T-helper 2 cell treated with Interferon-gamma antibody and Interleukin-4, amounts not matched to agents 100 ng/mL and 5 ng/mL, for 36 hours (primary cell): ENCODE results near the gene GPRC5A. TPM values are rescaled to one million over a fixed set of nuclear protein-coding genes. Genes with fewer than 3 reads are reported as not detected.

ENCODE experiments used
- intact Hi-C: fragments of 100-400 bp; cut with micrococcal nuclease; formaldehyde crosslinking; loops from one replicate; pipeline ENCODE4 v1.15.1; 2023
- total RNA-seq: library from RNA; stranded (reverse); gene quantifications from 2 replicates; pipeline ENCODE4 v1.2.3, GENCODE V29; 2022

Gene GPRC5A
- total RNA-seq, 1 donor from 2014 or later = 0.02 TPM

DNA sequence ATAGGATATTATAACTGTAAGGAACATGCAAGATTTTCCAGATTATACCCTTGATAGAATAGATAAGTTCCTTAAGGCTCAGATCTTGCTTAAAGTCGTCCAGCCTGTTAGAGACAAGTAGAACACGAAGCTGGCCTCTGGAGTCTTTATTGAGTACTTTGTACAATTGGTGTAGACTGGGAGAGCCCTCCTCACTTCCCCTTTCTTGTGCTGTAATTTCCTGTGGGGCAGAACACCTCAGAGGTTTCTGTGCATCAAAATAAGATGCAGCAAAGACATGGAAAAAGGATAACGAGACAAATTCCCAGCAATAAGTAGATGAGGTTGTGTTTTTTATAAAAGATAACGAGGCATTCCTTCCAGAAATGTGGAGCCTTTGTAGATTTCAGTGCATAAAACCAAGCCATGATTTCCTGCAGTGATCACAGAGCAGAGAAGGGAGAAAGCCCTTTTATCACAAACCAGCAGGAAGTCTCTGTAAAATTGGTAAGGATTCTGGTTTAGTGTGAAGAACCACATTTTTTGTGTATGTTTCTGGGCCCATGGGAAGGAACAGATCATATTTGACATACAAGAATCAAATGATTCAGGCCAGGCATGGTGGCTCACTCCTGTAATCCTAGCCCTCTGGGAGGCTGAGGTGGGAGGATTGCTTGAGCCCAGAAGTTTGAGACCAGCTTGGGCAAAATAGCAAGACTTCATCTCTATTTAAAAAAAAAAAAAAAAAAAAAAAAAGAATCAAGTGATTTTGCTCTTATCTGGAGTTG is 18.0 kb downstream of the GPRC5A start:
- intact Hi-C loops = no loop called here

GRCh38 chr12:12909995-12910420 is 18.6 kb downstream of the GPRC5A start:
- intact Hi-C loops = no loop called here

DNA sequence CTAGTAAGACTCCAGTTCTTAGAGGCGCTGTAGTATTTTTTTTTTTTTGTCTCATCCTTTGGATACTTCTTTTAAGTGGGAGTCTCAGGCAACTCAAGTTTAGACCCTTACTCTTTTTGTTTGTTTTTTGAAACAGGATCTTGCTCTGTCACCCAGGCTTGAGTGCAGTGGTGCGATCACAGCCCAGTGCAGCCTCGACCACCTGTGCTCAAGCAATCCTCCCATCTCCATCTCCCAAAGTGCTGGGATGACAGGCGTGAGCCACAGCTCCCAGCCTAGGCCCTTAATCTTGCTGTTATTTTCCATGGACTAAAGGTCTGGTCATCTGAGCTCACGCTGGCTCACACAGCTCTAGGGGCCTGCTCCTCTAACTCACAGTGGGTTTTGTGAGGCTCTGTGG is 21.3 kb downstream of the GPRC5A start:
- intact Hi-C loops = no loop called here

DNA sequence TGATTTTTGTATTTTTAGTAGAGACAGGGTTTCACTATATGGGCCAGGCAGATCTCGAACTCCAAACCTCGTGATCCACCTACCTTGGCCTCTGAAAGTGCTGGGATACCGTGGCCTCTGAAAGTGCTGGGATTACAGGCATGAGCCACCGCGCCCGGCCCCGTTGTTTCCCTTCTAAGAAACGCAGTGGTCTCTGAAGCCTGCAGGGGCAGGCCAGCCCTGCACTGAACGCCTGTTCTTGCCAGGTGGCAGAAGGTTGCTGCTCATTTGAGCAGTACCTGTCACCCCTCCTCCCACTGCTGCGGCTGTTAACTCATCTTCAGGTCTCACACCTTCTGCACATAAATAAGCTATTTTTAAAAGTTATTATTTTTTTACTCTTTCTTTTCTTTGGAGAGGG is 24.3 kb downstream of the GPRC5A start:
- intact Hi-C loops = loop anchor here (1.0 to 5.0 kb wide), 6 partner anchors 68 to 319 kb away; partner anchors contain the start of genes APOLD1 and HEBP1

DNA sequence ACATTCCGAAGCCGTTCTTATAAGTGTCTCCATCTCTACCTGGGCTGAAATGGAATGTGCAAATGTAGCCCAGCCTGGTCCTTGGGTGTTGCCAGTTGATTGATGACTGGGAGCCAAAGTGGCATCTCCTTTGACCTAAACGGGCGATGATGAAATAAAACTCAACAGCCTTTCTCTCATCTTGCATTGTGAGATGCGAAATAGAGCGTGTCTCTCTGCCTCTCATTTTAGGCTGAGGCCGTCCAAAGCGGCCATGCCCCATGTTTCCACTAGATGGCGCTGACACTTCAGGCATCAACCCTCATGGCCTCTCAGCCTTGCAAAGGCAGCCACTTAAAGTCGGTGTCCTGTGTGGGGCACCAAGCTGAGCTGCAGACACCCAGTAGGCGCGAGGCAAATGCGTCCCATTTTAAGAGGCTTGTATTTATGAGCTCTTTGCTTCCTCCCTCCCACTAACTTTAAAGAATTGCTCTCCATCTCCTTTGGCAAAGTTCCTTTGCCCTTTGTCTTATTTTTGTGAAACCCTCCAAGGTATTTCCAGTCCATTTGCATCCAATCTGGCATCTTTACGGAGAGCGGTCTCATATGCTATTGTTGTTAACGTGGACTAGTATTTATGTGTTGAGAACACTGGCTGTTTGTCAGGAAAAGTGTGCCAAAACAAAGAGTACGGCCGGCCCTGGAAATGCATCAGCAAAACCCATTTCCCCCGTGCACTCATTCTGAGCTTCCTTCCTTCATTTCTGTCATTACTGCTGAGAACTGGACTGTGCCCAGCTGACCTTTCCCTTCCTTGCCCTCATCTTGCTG is 25.0 kb downstream of the GPRC5A start:
- intact Hi-C loops = loop anchor here (1.0 to 5.0 kb wide), 6 partner anchors 67 to 318 kb away; partner anchors contain the start of genes APOLD1 and HEBP1

DNA sequence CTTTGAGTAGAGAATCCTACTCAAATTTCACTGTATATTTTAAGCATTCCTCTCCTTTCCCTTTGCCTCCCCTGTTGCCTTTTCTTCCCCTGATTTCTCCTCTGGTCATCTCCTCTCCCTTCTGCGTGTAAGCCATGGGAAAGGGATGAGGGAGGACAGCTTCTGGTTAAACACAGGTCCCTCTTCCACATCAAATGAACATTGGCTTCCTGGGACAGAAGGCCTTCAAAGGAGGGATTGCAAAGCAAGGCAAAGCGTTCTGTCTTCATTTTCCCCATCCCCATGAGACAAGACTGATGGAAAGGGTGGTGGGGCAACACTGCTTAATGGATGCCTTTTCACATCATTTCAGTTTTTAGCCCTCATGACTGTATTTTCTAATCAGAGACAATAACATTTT is 26.2 kb downstream of the GPRC5A start:
- intact Hi-C loops = loop anchor here (2.0 to 5.0 kb wide), 3 partner anchors 85 to 183 kb away; partner anchors contain the start of genes APOLD1 and HEBP1

GRCh38 chr12:12918781-12919389 is 27.5 kb downstream of the GPRC5A start:
- intact Hi-C loops = loop anchor here (5.0 kb wide), 2 partner anchors 83 to 132 kb away; partner anchors contain the start of genes APOLD1 and HEBP1

DNA sequence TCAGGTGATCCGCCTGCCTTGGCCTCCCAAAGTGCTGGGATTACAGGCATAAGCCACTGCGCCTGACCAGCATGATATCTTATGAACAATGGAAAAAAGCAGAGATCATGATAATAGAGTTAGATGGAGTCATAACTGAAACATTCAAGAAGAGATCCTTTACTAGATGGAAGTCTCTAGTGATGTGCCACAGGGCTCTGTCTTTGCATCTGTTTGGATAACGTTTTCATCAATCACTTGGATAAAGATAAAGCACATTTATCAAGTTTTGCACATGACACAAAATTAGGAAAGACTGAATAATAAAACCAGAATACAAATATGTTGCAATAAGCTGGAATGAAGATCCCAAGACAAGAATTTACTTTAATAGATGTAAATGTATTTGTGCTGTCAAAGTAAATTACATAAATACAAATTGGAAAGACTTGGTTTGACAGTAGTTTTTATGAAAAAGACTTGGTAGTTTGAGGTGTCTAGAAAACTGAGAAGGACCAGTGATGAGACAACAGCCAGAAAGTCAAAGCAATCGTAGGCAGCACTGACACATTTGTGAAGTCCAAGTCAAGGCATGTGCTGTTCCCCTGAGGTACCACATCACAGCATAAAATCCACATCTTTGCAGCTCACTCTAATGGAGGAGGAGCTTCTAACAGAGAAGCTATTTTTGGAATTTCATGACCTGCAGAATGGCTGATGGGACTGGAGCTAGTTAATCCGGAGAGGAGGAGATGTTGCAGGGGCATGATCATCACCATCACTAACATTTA is 28.5 kb downstream of the GPRC5A start:
- intact Hi-C loops = loop anchor here (5.0 kb wide), 2 partner anchors 82 to 133 kb away; partner anchors contain the start of genes APOLD1 and HEBP1

DNA sequence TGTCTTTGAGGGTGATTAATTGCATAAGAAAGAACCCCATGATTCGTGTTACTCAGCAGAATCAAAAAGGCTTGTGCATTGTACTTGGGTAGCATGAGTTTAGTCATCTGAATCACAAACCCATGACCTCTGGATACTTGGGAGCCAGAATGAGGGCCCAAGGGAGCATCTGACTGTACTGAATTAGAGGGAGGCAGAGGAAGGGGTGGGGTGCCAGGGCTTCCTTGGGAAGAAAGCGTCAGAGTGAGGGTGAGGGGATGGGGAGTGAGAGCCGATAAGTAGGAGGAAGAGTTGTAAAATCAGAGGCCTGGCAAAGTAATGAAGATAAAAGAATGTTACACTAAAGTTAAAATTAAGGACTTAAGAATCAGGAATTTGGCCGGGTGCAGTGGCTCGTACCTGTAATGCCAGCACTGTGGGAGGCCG is 30.8 kb downstream of the GPRC5A start:
- intact Hi-C loops = no loop called here

DNA sequence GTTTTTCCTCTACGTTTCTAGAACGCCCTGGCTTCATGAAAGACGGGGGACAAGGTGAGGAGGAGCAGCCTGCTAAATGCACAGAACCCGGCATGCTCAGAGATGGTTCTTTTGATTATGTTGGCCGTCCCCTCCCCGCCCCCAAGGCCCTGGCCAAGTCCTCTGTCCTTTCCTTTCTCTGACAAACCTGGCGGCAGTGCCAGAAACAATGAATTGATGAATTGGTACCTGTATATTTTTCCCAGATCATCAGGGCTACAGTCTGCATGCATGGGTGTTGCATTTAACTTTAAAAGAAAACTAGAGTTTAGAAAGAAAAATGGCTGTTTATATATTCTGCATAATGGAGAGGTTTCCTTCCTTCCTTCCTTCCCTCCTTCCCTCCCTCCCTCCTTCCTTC is 31.6 kb downstream of the GPRC5A start:
- intact Hi-C loops = no loop called here

DNA sequence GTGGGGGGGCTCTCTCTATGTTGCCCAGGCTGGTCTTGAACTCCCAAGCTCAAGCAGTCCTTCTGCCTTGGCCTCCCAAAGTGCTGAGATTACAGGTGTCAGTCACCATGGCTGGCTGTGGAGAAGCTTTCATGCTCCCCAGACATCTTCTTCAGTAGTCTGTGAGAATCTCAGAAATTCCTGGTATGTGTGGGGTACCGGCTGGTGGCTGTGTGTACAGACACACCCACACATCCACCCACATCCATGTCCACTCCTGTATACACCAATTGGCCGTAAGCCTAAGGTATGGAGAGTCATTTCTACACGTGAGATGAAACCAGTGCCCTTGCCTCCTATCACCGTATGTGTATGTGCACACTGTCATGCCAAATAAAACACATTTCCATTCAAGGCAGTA is 32.8 kb downstream of the GPRC5A start:
- intact Hi-C loops = no loop called here

DNA sequence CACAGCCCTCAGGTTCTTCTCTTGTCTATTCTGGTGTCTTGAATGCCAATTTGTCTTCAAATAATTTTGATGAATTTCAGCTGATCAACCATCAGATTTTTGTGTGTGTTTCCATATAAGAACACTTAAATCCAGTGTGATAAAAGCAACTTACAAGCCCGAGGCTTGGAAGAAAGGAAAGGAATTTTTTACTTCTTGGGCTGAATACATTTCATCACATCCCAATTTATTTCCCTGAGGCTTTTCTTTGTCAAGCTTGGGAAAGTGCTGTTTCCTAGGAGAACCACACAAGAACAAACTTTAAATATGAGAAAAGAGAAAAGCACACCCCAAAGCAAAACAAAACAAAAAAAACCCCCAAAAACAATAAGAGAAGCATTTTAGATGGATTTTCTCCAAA is 34.0 kb downstream of the GPRC5A start:
- intact Hi-C loops = no loop called here

DNA sequence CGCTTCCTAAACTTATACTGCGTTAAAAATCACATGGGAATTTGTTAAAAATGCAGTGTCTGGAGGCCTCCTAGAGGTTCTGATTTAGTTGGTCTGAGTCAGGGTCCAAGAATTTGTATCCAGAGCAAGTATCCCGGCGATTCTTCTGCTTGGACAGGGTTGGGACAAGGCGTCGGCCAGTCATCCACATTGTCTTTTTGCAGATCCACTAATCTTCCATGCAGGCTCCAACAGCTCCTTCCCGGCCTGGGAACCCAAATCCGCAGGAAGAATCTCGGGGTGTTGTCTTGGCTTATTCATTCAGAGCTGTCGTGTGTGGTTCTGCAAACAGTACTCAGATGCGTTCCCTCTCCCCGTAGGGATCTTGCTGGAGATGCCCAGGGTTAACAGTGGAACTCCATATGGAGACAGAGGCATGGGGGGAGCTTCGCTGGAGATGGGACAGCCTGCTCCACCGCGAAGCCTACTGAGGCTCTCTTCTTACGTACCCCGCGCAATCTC is 35.3 kb downstream of the GPRC5A start:
- intact Hi-C loops = no loop called here

GRCh38 chr12:12927211-12928079 is 36.1 kb downstream of the GPRC5A start:
- intact Hi-C loops = no loop called here

GRCh38 chr12:12929696-12930095 is 38.3 kb downstream of the GPRC5A start:
- intact Hi-C loops = no loop called here

DNA sequence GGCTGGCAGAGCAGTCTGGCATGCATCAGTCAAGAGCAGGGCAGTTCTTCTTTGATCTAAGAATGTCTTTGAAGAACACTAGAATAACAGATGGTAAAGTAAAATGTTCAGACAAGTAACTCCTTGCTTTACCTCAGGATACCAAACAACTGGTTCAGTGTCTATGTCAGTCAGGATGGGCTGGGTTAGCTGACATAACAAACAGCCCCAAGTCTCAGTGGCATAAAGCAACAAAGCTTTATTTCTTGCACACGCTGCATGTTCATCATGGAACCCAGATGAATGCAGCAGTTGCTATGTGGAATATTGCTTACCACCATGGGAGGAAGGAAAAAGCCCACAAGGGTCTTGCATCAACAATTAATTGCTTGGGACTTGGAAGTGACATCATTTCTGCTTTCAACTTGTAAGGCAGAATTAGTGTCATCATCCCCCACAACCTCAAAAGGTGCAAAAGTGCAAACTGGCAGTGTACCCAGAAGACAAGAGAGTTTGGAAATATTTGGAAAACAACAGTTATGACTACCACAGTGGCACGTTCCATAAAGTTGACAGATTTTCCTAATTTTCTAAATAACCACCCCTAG is 39.4 kb downstream of the GPRC5A start:
- intact Hi-C loops = no loop called here

- intact Hi-C loops = no loop called here
These were observed 42.4 kb downstream of the GPRC5A start for GRCh38 chr12:12933742-12934141.

DNA sequence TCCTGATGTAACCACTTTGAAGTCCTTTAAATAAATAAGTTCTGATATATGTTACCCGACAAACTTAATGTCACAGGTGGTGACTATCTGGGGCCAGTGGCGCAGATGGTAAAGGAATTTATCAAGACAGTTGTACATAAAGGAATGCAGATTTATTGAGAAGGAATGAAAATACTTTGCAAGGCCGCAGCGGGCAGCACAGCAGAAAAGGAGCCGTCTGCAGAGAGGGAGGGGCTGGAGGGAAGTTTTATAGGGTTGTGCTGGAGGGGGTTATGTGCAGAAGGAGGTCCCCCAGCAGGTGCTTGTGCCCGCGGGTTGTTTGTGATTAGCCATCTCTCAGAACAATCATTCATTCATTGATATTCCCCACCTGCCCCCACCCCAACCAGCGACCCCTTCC is 43.2 kb downstream of the GPRC5A start:
- intact Hi-C loops = no loop called here

GRCh38 chr12:12936983-12937491 is 45.7 kb downstream of the GPRC5A start:
- intact Hi-C loops = no loop called here
